ENCODE data around the gene OBSCN.

OBSCN gene

GRCh38 chr1:228297242-228297641, 89.4 kb downstream of the OBSCN start:
- Histone ChIP-seq H3K27me3 (ENCODE audit: control insufficient read depth in 1 of 2, insufficient read depth in 1 of 2, low read length in 2 of 2) (peaks cover 0 to 12% of the 10 kb centered on the region in 2 experiments), H3K79me1 (replicated peaks; ENCODE audit: low read length, poor library complexity, severe bottlenecking) (no peaks in the 10 kb centered on the region), H2BK12ac (ENCODE audit: low read length in 2 of 2) (no peak overlapping the region), H2BK120ac (ENCODE audit: low read depth, low read length) (no peak overlapping the region), H3K14ac (ENCODE audit: low read length in 2 of 2) (no peak overlapping the region), H4K91ac (ENCODE audit: low read length) (no peak overlapping the region), H2BK15ac (ENCODE audit: low read depth, poor library complexity, severe bottlenecking) (no peak overlapping the region), H3K27ac (ENCODE audit: low read length, poor library complexity, severe bottlenecking) (no peak overlapping the region), H3K36me3 (ENCODE audit: control insufficient read depth in 1 of 2, insufficient read depth in 2 of 2, low read depth in 1 of 2, low read length in 2 of 2) (peaks cover 0 to 6% of the 10 kb centered on the region in 2 experiments), H3K18ac (ENCODE audit: low read depth in 1 of 2, low read length in 2 of 2) (no peak overlapping the region), H2BK5ac (ENCODE audit: low read depth, low read length, poor library complexity, severe bottlenecking) (no peak overlapping the region), H3K4me1 (ENCODE audit: control insufficient read depth, insufficient read depth, low read depth, low read length) (no peaks in the 10 kb centered on the region), H3K4me2 (ENCODE audit: low read length, poor library complexity, severe bottlenecking) (no peak overlapping the region), H2AFZ (ENCODE audit: low read depth, low read length) (no peak overlapping the region), H3K23ac (ENCODE audit: low read length in 2 of 2) (no peak overlapping the region), H2AK5ac (ENCODE audit: low read length, severe bottlenecking) (no peak overlapping the region), H3K4ac (ENCODE audit: low read depth in 1 of 2, low read length in 2 of 2) (no peak overlapping the region), H3K4me3 (ENCODE audit: insufficient read depth in 1 of 2, low read depth in 1 of 2, low read length in 2 of 2) (no peak overlapping the region), H3K9me3 (ENCODE audit: control insufficient read depth, low read length) (peaks cover 60% of the 10 kb centered on the region), H3K9ac (ENCODE audit: low read length) (no peak overlapping the region), H4K8ac (ENCODE audit: low read length) (no peak overlapping the region)
- 95% methylated on average over 1 of the region's 2 CpGs for WGBS
- DNase-seq = no peak

- H3K27me3 ChIP-seq (ENCODE audit: control insufficient read depth in 1 of 2, insufficient read depth in 1 of 2, low read length in 2 of 2) = peaks cover 0 to 7% of the 10 kb centered on the region in 2 experiments
- no peak overlapping the region for H3K4me2 ChIP-seq (ENCODE audit: low read length, poor library complexity, severe bottlenecking)
- no peak overlapping the region for H2BK120ac ChIP-seq (ENCODE audit: low read depth, low read length)
- no peak overlapping the region for H2AFZ ChIP-seq (ENCODE audit: low read depth, low read length)
- no peak overlapping the region for H3K4me3 ChIP-seq (ENCODE audit: insufficient read depth in 1 of 2, low read depth in 1 of 2, low read length in 2 of 2)
- H3K14ac ChIP-seq (ENCODE audit: low read length in 2 of 2) = no peak overlapping the region
- H3K18ac ChIP-seq (ENCODE audit: low read depth in 1 of 2, low read length in 2 of 2) = no peak overlapping the region
- H3K9ac ChIP-seq (ENCODE audit: low read length) = no peak overlapping the region
- no peaks in the 10 kb centered on the region for H3K79me1 ChIP-seq (replicated peaks; ENCODE audit: low read length, poor library complexity, severe bottlenecking)
- no peak overlapping the region for H2AK5ac ChIP-seq (ENCODE audit: low read length, severe bottlenecking)
- H2BK15ac ChIP-seq (ENCODE audit: low read depth, poor library complexity, severe bottlenecking) = no peak overlapping the region
- peaks cover 66% of the 10 kb centered on the region for H3K9me3 ChIP-seq (ENCODE audit: control insufficient read depth, low read length)
- H3K4ac ChIP-seq (ENCODE audit: low read depth in 1 of 2, low read length in 2 of 2) = no peak overlapping the region
- H3K23ac ChIP-seq (ENCODE audit: low read length in 2 of 2) = no peak overlapping the region
- no peak overlapping the region for H3K27ac ChIP-seq (ENCODE audit: low read length, poor library complexity, severe bottlenecking)
- H3K4me1 ChIP-seq (ENCODE audit: control insufficient read depth, insufficient read depth, low read depth, low read length) = no peaks in the 10 kb centered on the region
- H3K36me3 ChIP-seq (ENCODE audit: control insufficient read depth in 1 of 2, insufficient read depth in 2 of 2, low read depth in 1 of 2, low read length in 2 of 2) = peaks cover 0 to 4% of the 10 kb centered on the region in 2 experiments
- no peak overlapping the region for H4K91ac ChIP-seq (ENCODE audit: low read length)
- H2BK12ac ChIP-seq (ENCODE audit: low read length in 2 of 2) = no peak overlapping the region
- H2BK5ac ChIP-seq (ENCODE audit: low read depth, low read length, poor library complexity, severe bottlenecking) = no peak overlapping the region
- H4K8ac ChIP-seq (ENCODE audit: low read length) = no peak overlapping the region
- WGBS = 91% methylated on average over 2 of the region's 2 CpGs
- DNase-seq = no peak
Observed at GRCh38 chr1:228297822-228298221, 90.0 kb downstream of the OBSCN start.

GRCh38 chr1:228298471-228298870, 90.6 kb downstream of the OBSCN start:
- Histone ChIP-seq H3K18ac (ENCODE audit: low read depth in 1 of 2, low read length in 2 of 2) (no peak overlapping the region), H3K14ac (ENCODE audit: low read length in 2 of 2) (no peak overlapping the region), H4K8ac (ENCODE audit: low read length) (no peak overlapping the region), H4K91ac (ENCODE audit: low read length) (no peak overlapping the region), H3K27me3 (ENCODE audit: control insufficient read depth in 1 of 2, insufficient read depth in 1 of 2, low read length in 2 of 2) (peaks cover 0 to 2% of the 10 kb centered on the region in 2 experiments), H3K27ac (ENCODE audit: low read length, poor library complexity, severe bottlenecking) (no peak overlapping the region), H2BK12ac (ENCODE audit: low read length in 2 of 2) (no peak overlapping the region), H3K9ac (ENCODE audit: low read length) (no peak overlapping the region), H3K4me2 (ENCODE audit: low read length, poor library complexity, severe bottlenecking) (no peak overlapping the region), H2BK120ac (ENCODE audit: low read depth, low read length) (no peak overlapping the region), H3K79me1 (replicated peaks; ENCODE audit: low read length, poor library complexity, severe bottlenecking) (no peaks in the 10 kb centered on the region), H2BK15ac (ENCODE audit: low read depth, poor library complexity, severe bottlenecking) (no peak overlapping the region), H3K4me1 (ENCODE audit: control insufficient read depth, insufficient read depth, low read depth, low read length) (no peaks in the 10 kb centered on the region), H2AK5ac (ENCODE audit: low read length, severe bottlenecking) (no peak overlapping the region), H3K9me3 (ENCODE audit: control insufficient read depth, low read length) (peaks cover 73% of the 10 kb centered on the region), H3K4ac (ENCODE audit: low read depth in 1 of 2, low read length in 2 of 2) (no peak overlapping the region), H3K36me3 (ENCODE audit: control insufficient read depth in 1 of 2, insufficient read depth in 2 of 2, low read depth in 1 of 2, low read length in 2 of 2) (peaks cover 0 to 3% of the 10 kb centered on the region in 2 experiments), H2BK5ac (ENCODE audit: low read depth, low read length, poor library complexity, severe bottlenecking) (no peak overlapping the region), H3K23ac (ENCODE audit: low read length in 2 of 2) (no peak overlapping the region), H3K4me3 (ENCODE audit: insufficient read depth in 1 of 2, low read depth in 1 of 2, low read length in 2 of 2) (no peak overlapping the region), H2AFZ (ENCODE audit: low read depth, low read length) (no peak overlapping the region)
- DNase-seq = no peak
- 78% methylated on average over 6 of the region's 6 CpGs for WGBS

DNA sequence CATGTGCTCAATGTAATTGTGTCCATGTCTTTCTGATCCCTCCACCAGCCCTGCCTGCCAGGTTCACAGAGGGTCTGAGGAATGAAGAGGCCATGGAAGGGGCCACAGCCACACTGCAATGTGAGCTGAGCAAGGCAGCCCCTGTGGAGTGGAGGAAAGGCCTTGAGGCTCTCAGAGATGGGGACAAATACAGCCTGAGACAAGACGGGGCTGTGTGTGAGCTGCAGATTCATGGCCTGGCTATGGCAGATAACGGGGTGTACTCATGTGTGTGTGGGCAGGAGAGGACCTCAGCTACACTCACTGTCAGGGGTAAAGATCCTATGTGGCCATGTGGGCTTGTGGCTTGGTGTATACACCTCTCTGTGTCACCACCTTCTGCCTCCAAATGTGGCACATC, 91.4 kb downstream of the OBSCN start:
- H3K4me2 ChIP-seq (ENCODE audit: low read length, poor library complexity, severe bottlenecking) = no peak overlapping the region
- H3K18ac ChIP-seq (ENCODE audit: low read depth in 1 of 2, low read length in 2 of 2) = no peak overlapping the region
- no peak overlapping the region for H3K9ac ChIP-seq (ENCODE audit: low read length)
- no peak overlapping the region for H2AK5ac ChIP-seq (ENCODE audit: low read length, severe bottlenecking)
- no peak overlapping the region for H2BK5ac ChIP-seq (ENCODE audit: low read depth, low read length, poor library complexity, severe bottlenecking)
- no peak for DNase-seq
- WGBS = 71% methylated on average over 2 of the region's 2 CpGs
- peaks cover 0 to 3% of the 10 kb centered on the region in 2 experiments for H3K36me3 ChIP-seq (ENCODE audit: control insufficient read depth in 1 of 2, insufficient read depth in 2 of 2, low read depth in 1 of 2, low read length in 2 of 2)
- H3K79me1 ChIP-seq (replicated peaks; ENCODE audit: low read length, poor library complexity, severe bottlenecking) = no peaks in the 10 kb centered on the region
- H3K23ac ChIP-seq (ENCODE audit: low read length in 2 of 2) = no peak overlapping the region
- no peak overlapping the region for H3K4ac ChIP-seq (ENCODE audit: low read depth in 1 of 2, low read length in 2 of 2)
- no peak overlapping the region for H4K91ac ChIP-seq (ENCODE audit: low read length)
- H3K27me3 ChIP-seq (ENCODE audit: control insufficient read depth in 1 of 2, insufficient read depth in 1 of 2, low read length in 2 of 2) = peaks cover 0 to 2% of the 10 kb centered on the region in 2 experiments
- H3K4me3 ChIP-seq (ENCODE audit: insufficient read depth in 1 of 2, low read depth in 1 of 2, low read length in 2 of 2) = no peak overlapping the region
- no peak overlapping the region for H4K8ac ChIP-seq (ENCODE audit: low read length)
- no peak overlapping the region for H2BK120ac ChIP-seq (ENCODE audit: low read depth, low read length)
- no peak overlapping the region for H3K14ac ChIP-seq (ENCODE audit: low read length in 2 of 2)
- H3K9me3 ChIP-seq (ENCODE audit: control insufficient read depth, low read length) = peaks cover 80% of the 10 kb centered on the region
- no peak overlapping the region for H2BK12ac ChIP-seq (ENCODE audit: low read length in 2 of 2)
- no peak overlapping the region for H3K27ac ChIP-seq (ENCODE audit: low read length, poor library complexity, severe bottlenecking)
- no peak overlapping the region for H2AFZ ChIP-seq (ENCODE audit: low read depth, low read length)
- H3K4me1 ChIP-seq (ENCODE audit: control insufficient read depth, insufficient read depth, low read depth, low read length) = no peaks in the 10 kb centered on the region
- H2BK15ac ChIP-seq (ENCODE audit: low read depth, poor library complexity, severe bottlenecking) = no peak overlapping the region
